Activated B cell treated with CpG ODN at 0.5 μM for 24 hours (primary cell): ENCODE measurements around the gene CELSR1. TPM values are rescaled to one million over a fixed set of nuclear protein-coding genes. Genes with fewer than 3 reads are reported as not detected.

Experiments
- ATAC-seq: fragments of 200-7000 bp; cut with Tn5 transposase; one replicate; pipeline ENCODE4 v1.10.0; 2021; ENCODE audit warnings: low read depth, mild to moderate bottlenecking, moderate library complexity
- CTCF ChIA-PET: fragments of 350-600 bp; sonication (Branson Sonifier 250); formaldehyde crosslinking; loops from one replicate; lab custom pipeline; 2021; ENCODE audit warnings: antibody characterized with exemption; lab: Charles Lee
- POLR2A ChIA-PET: fragments of 350-600 bp; sonication (Branson Sonifier 250); formaldehyde crosslinking; loops from one replicate; lab custom pipeline; 2021; ENCODE audit warnings: antibody characterized with exemption; lab: Charles Lee
- DNase-seq: peaks from one replicate; pipeline ENCODE4 v3.0.0; 2022
- H3K27ac Mint-ChIP-seq: one replicate; pipeline ENCODE4 v1.8.0; 2020; ENCODE audit warnings: mixed read lengths
- H3K27me3 Mint-ChIP-seq: one replicate; pipeline ENCODE4 v1.8.0; 2021; ENCODE audit warnings: mixed read lengths
- H3K36me3 Mint-ChIP-seq: one replicate; pipeline ENCODE4 v1.8.0; 2021; ENCODE audit warnings: low read depth, mixed read lengths
- H3K4me1 Mint-ChIP-seq: one replicate; pipeline ENCODE4 v1.8.0; 2021; ENCODE audit warnings: mixed read lengths
- H3K4me3 Mint-ChIP-seq: one replicate; pipeline ENCODE4 v1.8.0; 2020; ENCODE audit warnings: mild to moderate bottlenecking, mixed read lengths
- H3K9me3 Mint-ChIP-seq: one replicate; pipeline ENCODE4 v1.8.0; 2020; ENCODE audit warnings: mixed read lengths
- intact Hi-C: fragments of 100-400 bp; cut with micrococcal nuclease; formaldehyde crosslinking; loops from one replicate; pipeline ENCODE4 v1.15.1; 2024
- total RNA-seq: library from RNA; stranded (reverse); gene quantifications from 2 replicates; pipeline ENCODE4 v1.2.3, GENCODE V29; 2022
- TF ChIP-seq, protein P1 (sequence below): fragments of 200-600 bp; IDR thresholded peaks from one replicate; pipeline ENCODE4 v1.8.0; 2022; ENCODE audit warnings: antibody characterized with exemption, mild to moderate bottlenecking

Gene CELSR1
- total RNA-seq, 1 donor from 2014 or later = 12.3 TPM

DNA sequence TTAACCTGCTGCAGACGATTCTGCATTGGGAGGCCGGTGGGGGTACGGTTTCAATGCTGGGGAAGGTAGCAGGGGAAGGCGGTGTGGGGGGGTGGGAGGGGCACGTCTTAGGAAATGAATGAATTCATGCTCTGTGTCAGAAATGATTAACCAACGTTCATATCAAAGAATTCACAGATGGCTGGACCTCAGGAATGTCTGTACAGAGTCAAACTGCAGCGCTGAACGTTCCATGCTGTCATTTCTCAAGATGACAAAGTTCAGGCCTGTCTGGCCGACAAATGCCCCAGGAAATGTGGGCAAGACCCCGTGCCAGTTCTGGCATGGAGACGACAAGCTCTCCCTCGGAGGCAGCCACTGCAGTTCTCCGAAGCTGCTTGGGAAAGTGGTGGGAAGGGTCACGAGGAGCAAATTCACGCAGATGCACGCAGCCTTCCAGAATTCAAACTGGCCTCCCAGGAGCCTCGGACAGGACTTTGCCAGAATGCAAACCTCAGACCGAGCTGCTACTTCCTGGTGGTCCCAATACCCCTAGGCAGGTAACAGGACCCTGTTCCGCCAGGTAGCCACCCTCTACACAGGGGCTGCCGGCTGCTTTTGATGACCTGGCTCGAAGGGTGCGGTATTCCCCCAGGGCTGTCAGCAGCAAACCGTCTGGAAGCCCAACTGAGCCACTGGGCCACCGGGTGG is 120.4 kb downstream of the CELSR1 start:
- CTCF ChIA-PET = no interaction called here
- DNase-seq (no peak), ATAC-seq (no peak)
- POLR2A ChIA-PET = no interaction called here
- intact Hi-C loops = no loop called here
- H3K4me3 Mint-ChIP-seq = no peak overlapping the region
- H3K4me1 Mint-ChIP-seq = peaks cover 3% of the 10 kb centered on the region
- no peak overlapping the region for H3K27ac Mint-ChIP-seq
- no peaks in the 10 kb centered on the region for H3K27me3 Mint-ChIP-seq
- TF ChIP-seq, protein P1, sequence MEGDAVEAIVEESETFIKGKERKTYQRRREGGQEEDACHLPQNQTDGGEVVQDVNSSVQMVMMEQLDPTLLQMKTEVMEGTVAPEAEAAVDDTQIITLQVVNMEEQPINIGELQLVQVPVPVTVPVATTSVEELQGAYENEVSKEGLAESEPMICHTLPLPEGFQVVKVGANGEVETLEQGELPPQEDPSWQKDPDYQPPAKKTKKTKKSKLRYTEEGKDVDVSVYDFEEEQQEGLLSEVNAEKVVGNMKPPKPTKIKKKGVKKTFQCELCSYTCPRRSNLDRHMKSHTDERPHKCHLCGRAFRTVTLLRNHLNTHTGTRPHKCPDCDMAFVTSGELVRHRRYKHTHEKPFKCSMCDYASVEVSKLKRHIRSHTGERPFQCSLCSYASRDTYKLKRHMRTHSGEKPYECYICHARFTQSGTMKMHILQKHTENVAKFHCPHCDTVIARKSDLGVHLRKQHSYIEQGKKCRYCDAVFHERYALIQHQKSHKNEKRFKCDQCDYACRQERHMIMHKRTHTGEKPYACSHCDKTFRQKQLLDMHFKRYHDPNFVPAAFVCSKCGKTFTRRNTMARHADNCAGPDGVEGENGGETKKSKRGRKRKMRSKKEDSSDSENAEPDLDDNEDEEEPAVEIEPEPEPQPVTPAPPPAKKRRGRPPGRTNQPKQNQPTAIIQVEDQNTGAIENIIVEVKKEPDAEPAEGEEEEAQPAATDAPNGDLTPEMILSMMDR = no peak
- H3K36me3 Mint-ChIP-seq = peaks cover 9% of the 10 kb centered on the region
- no peaks in the 10 kb centered on the region for H3K9me3 Mint-ChIP-seq

DNA sequence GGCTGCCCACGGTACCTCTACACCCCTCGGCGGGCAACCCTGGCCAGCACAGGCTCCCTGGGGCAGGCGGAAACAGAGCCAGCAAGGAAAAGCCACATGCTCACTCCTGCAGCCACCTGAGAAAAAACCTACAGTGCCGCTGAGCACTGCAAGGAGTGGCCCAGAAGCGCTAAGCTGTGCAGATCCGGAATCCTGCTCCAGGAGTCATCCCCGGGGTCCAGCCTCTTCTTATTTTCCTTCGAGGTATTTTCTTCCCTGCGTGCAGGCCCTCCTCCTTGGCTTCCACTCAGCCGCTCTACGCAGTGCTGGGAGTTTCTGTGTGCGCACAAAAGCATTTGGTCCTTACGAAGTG is 120.9 kb downstream of the CELSR1 start:
- no peak for DNase-seq
- CTCF ChIA-PET = no interaction called here
- H3K36me3 Mint-ChIP-seq = peaks cover 10% of the 10 kb centered on the region
- ATAC-seq = no peak
- TF ChIP-seq, protein P1 = no peak
- intact Hi-C loops = no loop called here
- H3K9me3 Mint-ChIP-seq = no peaks in the 10 kb centered on the region
- H3K4me1 Mint-ChIP-seq = peaks cover 3% of the 10 kb centered on the region
- H3K27ac Mint-ChIP-seq = no peak overlapping the region
- H3K27me3 Mint-ChIP-seq = no peaks in the 10 kb centered on the region
- no peak overlapping the region for H3K4me3 Mint-ChIP-seq
- POLR2A ChIA-PET = no interaction called here

DNA sequence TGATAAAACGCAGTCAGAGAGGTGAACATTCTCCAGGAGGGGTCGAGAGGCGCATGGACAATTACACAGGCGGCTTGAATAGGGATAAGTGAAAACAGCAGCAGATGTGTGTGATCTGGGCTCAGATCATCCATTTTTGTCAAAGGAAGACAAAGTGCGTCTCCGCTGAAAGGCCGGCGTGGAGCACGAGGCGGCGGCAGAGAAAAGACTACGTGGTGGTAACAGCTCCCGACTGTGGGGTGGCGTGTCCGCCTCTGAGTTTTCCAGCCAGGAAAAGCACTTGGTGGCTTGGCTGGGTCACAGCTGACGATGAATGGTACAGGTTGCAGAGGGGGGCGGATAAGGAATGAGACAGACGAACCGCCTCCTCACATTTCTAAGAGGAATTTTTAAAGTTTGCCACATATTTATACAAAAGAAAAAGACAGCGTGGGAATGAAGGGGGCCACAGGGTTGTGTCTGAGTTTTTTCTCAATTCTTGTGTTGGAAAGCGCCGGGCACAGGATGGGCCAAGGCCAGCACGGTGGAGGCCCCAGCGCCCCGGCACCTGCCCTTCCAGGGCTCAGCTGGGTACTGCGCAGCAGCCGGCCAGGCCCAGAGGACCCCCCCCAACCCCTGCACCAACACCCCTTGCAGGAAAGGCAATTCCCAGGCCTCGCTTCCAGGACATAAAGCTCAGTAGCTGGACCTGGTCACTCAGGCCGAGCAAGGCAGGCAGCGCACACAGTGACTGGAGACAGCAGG is 121.5 kb downstream of the CELSR1 start:
- no peak for DNase-seq

DNA sequence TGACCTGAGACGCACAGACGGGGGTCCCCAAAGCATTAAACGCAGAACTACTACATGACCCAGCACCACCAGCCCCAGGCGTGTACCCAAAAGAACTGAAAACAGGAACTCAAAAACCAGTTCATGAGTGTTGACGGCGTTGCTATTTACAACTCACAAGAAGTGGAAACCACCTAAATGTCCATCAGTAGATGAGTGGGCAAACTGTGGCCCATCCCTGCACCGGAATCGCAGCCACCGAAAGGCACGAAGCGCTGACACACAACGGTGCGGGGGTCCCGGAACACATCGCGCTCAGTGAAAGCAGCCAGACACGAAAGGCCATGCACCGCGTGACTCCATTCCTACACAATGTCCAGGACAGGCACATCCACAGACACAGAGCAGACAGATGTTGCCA is 122.7 kb downstream of the CELSR1 start:
- no peaks in the 10 kb centered on the region for H3K9me3 Mint-ChIP-seq
- H3K36me3 Mint-ChIP-seq = peaks cover 23% of the 10 kb centered on the region
- H3K27ac Mint-ChIP-seq = peak overlapping the region; percentile 80
- H3K27me3 Mint-ChIP-seq = no peaks in the 10 kb centered on the region
- TF ChIP-seq, protein P1 = no peak
- ChIA-PET POLR2A (no interaction called here), CTCF (no interaction called here)
- H3K4me3 Mint-ChIP-seq = no peak overlapping the region
- intact Hi-C loops = no loop called here
- peaks cover 3% of the 10 kb centered on the region for H3K4me1 Mint-ChIP-seq
- ATAC-seq (peak; percentile 28), DNase-seq (no peak)

More for the DNA sequence above, 121.5 kb downstream of the CELSR1 start:
- no peaks in the 10 kb centered on the region for H3K9me3 Mint-ChIP-seq
- no peaks in the 10 kb centered on the region for H3K27me3 Mint-ChIP-seq
- no peak overlapping the region for H3K4me3 Mint-ChIP-seq
- POLR2A ChIA-PET = no interaction called here
- intact Hi-C loops = no loop called here
- ATAC-seq = no peak
- H3K4me1 Mint-ChIP-seq = peaks cover 3% of the 10 kb centered on the region
- peaks cover 14% of the 10 kb centered on the region for H3K36me3 Mint-ChIP-seq
- TF ChIP-seq, protein P1 = no peak
- CTCF ChIA-PET = no interaction called here
- H3K27ac Mint-ChIP-seq = no peak overlapping the region

DNA sequence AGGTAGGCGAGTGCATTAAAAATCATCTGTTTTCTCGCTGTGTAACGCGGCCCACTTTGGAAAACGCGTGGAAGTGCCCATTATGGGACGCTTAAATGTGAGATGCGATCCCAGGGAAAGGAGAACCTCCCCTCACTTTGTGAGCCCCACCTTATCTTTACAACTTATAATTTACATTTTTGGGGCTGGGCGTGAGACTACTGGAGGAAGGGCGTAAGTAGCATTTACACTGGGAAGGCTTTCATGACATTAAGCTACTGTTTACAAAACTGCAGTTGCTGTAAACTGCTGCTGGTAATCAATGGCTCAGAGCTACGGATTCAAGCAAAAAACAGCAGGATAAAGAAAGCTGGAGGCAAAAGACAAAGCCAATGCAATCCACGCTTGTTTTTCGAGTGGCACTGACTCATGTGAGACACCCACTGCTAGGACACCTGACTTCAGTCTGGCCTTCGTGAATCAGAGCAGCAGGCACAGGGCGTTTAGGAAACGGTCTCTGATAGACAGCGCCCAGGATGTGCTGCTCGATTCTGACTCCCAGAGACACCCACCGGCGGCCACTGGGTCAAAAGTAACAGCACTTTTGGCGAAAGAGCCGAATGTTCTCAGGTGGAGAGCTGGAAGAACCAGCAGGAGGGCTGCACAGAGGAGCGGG is 123.6 kb downstream of the CELSR1 start:
- Mint-ChIP-seq H3K36me3 (peaks cover 29% of the 10 kb centered on the region), H3K27ac (no peak overlapping the region), H3K9me3 (no peaks in the 10 kb centered on the region), H3K27me3 (no peaks in the 10 kb centered on the region), H3K4me1 (peaks cover 3% of the 10 kb centered on the region), H3K4me3 (no peak overlapping the region)
- TF ChIP-seq, protein P1 = no peak
- intact Hi-C loops = no loop called here
- no peak for DNase-seq
- CTCF ChIA-PET = no interaction called here
- POLR2A ChIA-PET = no interaction called here
- ATAC-seq = no peak
